DMS153 treated with DMSO at 0.1 percent for 48 hours (cell line): Measurements from ENCODE around the gene ATG12.
"Not testable (repeated sequence)": the region's sequence is repeated elsewhere in the genome, so short reads cannot be mapped to it uniquely, and the experiment has no call there.

Experiments used
- DNase-seq: peaks from one replicate; lab custom pipeline; 2025; ENCODE audit not compliant: unreplicated experiment; lab: John Stamatoyannopoulos, UW

ATG12 gene

DNA sequence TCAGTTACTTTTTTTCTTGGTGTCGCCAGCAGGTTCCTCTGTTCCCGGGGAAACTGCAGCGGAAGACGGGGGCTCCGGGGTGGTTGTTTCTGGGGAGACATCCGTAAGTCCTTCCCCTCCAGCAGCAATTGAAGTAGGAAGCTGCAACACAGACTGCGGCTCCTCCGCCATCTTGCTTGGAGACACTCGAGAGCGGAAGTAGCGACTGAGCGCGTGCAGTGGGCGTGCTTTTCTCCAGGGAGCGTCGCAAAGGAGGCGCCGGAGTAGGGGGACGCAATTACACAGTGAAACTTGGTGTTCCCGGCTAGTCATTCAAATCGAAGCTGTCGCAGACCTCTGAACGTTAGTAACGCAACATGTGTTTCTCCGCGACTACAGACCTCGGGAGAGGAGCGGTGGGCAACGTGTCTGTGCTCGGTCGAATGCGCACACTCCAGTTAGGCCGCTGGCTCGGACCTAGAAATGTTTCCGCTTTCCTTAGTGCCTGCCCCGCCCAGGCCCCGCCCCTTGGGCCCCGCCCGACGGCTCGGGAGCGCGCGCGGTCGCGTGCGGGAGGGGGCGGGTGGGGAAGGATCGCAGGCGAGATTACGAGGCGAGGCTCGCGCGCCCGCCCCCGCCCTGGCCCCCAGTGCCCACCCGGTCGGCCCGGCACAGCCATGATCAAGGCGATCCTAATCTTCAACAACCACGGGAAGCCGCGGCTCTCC, at the start of gene ATG12, which contains the start of gene AP3S1:
Gene ATG12, minus strand, starts transcription at position 184 of the 707 bp plus-strand sequence. Its CDS starts 13 bp downstream, at position 171.
Gene AP3S1, plus strand, starts transcription at position 554 of the 707 bp plus-strand sequence. Its CDS starts 103 bp downstream, at position 657.
- DNase-seq: peak; percentile 37

DNA sequence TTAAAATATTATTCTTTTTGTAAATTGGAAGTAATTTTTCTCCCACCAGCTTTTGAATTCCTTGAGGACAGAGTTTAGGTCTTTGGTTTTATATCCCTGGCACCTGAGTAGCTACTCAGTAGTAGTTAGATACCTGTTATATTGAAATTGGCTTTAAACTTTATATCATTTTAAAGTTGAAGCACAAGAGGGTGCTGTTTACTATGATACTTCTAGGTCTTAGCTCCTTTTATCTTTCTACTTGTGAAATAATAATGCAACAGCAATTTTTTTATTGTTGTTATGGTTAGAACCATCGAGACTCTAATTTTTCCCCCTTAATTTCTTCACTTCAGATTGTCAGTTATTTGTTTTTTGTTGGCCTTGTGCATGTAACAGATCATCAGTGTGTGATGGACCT, 46.7 kb upstream of the ATG12 start:
- DNase-seq: no peak

- not testable (repeated sequence) for DNase-seq
Observed at GRCh38 chr5:115885208-115885607, 43.8 kb upstream of the ATG12 start.

GRCh38 chr5:115884704-115885103, 43.3 kb upstream of the ATG12 start:
- DNase-seq: no peak

DNA sequence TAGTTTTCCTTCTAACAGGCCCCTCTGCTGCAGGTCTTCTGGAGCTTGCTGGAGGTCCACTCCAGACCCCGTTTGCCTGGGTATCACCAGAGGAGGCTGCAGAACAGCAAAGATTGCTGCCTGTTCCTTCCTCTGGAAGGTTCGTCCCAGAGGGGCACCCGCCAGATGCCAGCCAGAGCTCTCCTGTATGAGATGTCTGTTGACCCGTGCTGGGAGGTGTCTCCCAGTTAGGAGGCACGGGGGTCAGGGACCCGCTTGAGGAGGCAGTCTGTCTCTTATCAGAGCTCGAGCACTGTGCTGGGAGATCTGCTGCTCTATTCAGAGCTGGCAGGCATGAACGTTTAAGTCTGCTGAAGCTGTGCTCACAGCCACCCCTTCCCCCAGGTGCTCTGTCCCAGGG, 41.1 kb upstream of the ATG12 start:
- not testable (repeated sequence) for DNase-seq

GRCh38 chr5:115877342-115877741, 36.0 kb upstream of the ATG12 start:
- not testable (repeated sequence) for DNase-seq

GRCh38 chr5:115875447-115875846, 34.1 kb upstream of the ATG12 start:
- DNase-seq: no peak

DNA sequence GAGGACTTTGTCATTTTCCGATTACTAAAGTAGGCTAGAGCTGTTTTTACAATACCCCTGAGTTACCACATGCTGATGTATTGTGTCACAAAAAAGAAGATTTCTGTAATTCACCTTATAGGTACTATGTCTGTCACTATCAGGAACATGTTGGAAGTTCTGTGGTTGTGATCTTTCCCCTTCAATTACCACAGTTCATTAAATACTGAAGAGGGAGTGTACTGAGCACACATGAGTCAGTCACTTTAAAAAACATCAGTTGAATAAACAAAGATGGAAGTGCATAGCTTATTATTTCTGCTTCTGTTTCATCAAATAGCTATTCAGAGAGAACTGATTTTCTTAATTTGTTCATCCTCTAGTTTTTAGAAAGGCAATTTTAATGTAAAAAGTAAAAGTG, 32.0 kb upstream of the ATG12 start:
- peak; percentile 7 for DNase-seq

DNA sequence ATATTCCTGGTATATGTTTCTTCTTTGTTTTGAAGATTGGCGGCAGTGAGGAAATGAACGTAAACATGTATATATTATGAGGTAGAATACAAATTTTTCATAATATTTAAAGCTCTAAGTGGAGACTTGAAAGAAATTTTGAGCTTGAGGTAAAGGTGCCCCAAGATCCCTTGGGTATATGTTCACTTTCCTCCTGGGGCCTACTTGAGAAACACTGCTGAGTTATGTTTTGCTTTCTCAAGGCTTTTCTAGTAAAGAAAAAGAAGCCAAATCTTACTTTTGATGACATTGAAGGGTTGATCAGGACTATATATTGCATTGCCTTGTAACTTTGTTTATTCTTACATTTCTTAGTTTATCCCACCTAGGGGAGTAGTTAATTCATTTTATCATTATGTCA, 31.1 kb upstream of the ATG12 start:
- DNase-seq: no peak

DNA sequence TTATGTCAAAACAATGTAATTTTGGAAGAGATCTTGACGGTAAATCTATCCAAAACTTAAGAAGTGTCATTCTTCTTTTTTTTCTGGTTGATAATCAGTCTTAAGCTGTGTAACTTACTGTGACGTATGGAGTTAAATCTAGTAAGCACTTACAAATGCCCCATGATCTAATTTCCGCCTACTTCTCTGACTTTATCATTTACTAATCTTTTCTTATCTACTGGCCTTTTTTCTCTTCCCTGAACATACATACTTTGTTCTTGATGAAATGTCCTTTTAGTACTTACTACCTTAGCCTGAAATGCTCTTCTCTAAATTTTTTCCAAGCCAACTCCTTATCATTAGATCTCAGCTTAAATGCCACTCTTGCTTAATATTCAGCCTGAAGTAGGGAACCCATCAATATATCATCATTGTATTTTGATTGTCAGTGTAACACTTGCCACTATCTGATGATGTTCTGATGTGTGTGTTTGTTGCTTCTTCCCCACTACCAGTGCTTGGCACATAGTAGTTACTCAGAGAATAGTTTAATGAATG, 28.0 kb upstream of the ATG12 start:
- DNase-seq: no peak

DNA sequence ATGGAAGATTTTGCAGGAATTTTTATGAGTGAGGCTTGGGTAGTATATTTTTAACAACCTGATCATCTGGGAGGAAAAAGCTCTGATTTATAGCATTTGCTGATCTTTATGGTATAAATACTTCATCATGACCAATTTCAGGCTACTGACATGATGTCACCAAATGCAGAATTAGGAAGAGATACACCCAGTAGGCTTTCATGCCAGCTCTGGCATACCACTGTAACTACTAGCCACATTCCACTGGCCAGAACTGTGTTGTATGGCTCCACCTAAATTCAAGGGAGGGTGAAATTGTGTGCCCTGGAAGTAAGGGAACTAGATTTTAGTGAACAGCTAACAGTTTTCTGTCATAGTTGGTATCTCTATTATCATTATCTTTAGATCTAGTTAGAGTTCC, 18.0 kb upstream of the ATG12 start:
- DNase-seq: no peak

DNA sequence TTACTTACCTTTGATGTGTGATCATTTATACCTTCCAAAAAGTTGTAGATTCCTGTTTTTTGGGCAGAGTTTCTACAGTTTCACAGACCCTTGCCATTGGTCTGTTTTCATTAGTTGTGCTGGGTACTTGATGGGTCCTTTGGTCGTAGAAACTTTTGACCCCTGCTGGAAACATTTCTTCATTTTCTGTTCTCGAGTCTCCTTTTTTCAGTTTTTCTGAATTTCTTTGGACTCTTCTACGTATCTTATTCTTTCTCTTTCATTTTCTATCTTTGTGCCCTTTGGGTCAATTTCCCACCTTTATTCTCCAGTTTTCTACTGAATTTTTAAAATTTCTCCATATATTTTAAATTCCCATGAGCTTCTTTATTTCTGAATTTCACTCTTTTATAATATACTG, 17.0 kb upstream of the ATG12 start:
- no peak for DNase-seq

- DNase-seq: no peak
Observed at GRCh38 chr5:115857626-115858349, 16.4 kb upstream of the ATG12 start.

- no peak for DNase-seq
Observed at GRCh38 chr5:115857057-115857479, 15.7 kb upstream of the ATG12 start.

DNA sequence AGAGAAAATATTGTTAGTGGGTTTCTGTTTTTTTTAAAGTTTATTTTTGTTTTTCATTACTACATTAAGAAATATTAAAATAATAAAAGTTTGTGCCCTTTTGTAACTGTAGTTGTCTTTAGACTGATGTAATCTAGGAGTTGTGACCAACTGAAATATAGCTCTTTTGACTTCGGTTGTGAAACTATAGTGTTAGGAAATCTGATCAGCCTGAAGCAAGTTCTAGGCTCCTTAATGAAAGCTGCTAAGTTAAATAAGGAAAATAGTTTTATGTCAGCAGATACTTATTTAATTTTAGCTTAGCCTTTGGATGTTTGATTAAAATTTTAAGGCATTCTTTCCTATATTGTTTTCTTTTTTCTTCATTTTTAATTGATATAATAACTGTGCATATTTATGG, 14.6 kb upstream of the ATG12 start:
- DNase-seq: no peak

DNA sequence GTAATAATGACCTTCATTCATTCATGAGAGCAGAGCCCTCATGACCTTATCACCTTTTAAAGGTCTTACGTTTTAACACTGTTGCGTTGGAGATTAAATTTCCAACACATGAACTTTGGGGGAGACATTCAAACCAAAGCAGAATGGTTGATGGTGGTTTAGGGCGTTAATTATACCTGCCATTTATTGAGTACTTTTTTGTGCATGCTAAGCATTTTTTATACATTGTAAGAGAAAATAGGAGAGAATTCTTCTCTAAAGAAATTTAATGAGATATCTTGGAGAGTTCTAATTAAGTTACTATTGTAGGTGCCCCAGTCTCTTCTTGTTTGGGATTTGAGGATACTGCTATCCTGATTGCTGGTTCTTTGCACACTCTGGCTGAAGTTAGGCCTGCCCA, 12.8 kb upstream of the ATG12 start:
- no peak for DNase-seq

DNA sequence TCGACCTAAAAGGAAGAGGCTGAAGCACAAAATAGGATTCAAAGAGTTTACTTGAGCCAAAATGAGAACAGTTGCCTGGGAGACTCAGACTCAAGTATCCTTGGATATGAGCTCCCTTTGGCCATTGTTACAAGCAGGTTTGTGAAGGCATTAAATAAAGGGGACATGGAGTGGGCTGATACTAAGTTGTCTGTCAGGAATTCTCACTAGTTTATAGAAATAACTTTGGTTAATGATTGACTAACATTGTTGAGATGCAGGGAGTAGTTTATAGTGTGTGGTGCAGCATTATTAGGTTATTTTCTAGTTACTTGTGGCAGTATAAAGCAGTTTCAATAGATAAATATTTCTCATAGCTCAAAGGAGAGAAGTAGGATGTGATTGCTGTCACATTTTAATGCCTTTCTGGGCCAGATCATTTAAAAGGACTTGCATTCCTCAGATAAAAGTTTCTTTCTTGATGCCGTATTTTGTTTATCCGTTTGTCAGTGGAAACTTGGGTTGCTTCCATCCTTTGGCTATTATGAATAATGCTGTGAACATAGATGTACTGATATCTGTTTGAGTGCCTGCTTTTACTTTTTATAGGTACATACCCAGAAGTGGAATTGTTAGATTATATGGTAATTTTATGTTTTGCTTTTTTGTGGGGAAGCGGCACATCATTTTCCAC, 9.5 kb upstream of the ATG12 start:
- no peak for DNase-seq

- DNase-seq: no peak
Observed at GRCh38 chr5:115849258-115849798, 8.0 kb upstream of the ATG12 start.

DNA sequence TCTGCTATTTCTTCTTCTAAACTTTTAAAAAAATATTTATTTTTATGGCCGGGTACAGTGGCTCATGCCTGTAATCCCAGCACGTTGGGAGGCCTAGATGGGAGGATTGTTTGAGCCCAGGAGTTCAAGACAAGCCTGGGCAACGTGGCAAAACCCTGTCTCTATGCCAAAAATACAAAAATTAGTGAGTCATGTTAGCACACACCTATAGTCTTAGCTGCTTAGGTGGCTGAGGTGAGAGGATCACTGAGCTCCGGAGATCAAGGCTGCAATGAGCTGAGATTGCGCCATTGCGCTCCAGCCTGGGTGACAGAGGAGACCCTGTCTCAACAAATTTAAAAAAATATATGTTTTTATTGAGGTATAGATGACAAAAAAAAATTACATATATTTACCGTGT, 5.9 kb upstream of the ATG12 start:
- no peak for DNase-seq

DNA sequence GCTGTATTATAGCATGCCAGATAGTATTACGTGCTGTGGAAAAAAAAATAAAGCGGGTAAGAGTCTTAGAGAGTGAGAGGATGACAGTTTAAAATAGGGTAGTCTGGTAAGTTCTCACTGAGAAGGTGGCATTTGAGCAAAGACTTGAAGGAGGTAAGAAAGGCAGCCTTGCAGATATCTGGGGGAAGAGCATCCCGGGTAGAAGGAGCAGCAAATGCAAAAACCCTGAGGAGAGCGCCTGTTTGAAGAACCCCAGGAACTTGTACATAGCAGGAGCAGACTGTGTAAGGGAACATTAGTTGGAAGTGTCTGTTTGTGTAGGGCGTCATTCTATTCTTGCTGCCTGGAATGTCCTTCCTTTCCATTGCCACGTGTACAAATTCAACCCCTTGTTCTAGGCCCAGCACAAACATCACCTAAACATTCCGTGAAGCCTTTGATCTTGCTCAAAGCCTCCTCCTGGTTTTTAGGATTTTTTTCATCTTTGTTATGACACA, 3.0 kb upstream of the ATG12 start:
- DNase-seq: no peak

- DNase-seq: no peak
Observed at GRCh38 chr5:115843444-115844130, 2.2 kb upstream of the ATG12 start.
